Cerebellar nuclear complex (tissue), 1 donor: Measurements from ENCODE around the gene FOXI2.

Source experiments
- DNase-seq, 2 experiments: peaks; one replicate each; lab custom pipeline; 2025; lab: John Stamatoyannopoulos, UW

The FOXI2 gene

DNA sequence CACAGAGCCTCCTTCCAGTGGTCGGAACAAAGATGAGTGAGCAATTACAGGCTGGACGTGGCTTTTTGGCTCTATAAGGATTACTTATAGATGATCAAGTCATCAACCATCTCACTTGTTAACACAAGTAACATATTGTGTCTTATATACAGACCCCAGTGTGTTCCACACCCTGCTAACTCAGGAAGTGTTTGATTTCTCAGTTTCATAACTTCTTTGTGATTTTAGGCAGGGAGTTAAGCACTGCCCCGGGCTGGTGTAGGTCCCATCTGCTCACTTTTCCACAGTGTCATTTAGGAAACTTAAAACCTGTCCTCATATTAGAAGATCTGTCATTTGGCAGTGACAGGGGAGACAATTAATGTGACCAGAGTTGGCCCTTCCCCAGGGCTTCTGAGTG is 6.2 kb downstream of the FOXI2 start:
- no peak for DNase-seq

DNA sequence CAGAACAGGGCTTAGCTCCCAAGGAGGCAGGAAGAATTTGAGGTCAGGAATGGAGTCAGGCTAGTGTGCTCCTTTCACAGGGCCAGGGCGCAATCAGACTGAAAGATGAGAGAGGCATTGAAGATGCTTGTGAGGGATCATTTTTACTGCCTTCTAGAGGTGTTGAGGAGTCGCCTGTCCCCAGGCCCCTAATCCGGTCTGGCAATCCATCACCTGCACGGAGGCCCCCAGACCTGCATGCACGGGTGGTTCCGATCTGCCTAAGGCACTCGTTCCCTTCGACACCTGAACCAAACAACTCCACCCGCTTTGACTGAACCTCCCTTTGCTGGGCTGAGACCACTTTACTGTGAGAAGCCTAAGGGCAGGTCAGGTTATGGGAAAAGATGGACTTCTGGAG is 8.0 kb downstream of the FOXI2 start:
- DNase-seq: no peak

DNA sequence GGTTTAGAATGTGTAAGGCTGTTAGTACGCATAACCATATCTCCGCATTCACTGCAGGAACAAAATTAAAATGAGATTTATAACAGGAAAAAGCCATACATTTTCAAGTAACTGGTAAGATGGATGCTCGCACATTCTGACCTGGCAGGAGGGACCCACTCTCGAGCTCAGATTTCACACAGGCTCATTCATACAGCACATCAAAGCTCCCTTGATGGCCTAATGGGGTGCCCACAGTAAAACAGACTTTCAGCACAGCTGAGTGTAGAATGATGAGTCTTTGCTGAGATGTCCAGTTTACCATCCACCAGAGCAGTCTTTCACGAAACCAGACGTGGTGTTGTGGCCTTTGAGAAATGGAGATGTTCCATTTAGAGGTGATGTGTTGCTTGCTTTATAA is 8.9 kb downstream of the FOXI2 start:
- no peak for DNase-seq

DNA sequence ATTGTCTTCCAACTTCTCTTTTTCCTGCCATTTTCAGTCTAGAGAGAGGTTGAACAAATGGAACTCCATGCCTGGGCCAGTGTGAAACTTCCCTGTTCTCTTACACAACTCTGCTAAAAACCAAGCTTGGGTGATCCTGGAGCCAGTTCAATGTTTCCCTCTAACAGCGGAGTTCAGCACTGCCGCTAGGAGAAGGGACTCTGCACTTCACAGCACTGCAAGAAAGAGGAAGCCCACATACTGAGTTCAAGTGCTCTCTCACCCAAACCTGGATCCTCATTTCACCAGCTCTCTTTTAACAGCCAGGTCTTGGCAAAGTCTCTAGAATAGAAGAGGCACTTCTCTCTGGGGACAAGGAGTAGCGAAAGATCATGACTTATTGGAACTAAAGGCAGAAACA is 18.8 kb downstream of the FOXI2 start:
- DNase-seq: no peak

DNA sequence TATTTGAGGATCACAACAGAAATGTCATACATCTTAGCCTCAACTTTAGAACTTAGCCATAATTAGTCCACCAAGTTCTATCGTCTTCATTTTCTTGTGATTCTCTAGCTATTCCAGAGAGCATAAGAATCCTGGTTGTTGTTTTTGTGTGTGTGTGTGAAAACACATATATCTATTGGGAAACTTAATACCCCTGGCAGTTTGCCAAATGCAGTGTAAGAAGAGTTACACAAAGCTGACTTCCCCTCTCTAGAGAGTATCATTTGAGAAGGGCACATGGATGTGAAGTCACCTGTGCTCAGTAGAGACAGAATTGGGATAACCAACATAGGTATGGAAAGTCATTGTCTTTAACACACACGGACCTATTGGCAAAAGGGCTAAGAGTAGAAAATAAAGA is 19.3 kb downstream of the FOXI2 start:
- no peak for DNase-seq

DNA sequence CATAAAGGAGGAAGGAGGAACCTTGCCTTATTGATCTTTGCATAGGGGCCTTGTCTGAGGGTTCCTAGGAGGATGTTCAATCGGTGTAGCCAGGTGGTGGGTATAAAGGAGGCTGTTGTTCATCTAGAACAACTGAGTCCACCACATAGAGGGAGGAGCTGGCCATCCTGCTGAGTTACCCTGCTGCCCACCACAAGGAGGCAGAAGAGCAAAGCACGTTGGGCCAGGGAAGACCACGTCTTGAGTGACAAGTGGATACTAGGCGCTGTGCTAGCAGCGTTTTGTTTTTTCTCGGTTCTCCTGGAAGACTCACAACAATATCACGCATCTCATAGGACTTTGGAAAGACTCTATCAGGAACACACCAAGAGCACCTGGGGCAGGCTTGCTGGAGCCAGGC is 20.0 kb downstream of the FOXI2 start:
- DNase-seq: no peak

DNA sequence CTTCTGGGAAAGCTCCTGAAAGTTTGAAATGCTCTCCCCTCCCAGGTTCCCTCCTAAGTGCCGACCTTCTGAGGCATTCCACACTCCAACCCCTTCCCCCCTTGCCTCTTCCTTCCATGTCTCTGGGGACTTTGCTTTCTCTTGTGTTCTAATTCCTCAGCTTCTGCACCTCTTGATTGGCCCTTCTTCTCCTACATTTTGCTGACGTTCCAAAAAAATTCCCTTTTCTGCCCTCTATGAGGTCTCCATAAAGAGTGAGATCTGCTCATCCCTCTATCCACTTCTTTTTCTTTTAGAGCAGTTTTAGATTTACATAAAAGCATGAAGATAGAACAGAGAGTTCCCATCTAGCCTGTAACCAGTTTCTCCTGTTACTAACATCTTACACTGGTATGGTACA is 22.3 kb downstream of the FOXI2 start:
- no peak for DNase-seq

DNA sequence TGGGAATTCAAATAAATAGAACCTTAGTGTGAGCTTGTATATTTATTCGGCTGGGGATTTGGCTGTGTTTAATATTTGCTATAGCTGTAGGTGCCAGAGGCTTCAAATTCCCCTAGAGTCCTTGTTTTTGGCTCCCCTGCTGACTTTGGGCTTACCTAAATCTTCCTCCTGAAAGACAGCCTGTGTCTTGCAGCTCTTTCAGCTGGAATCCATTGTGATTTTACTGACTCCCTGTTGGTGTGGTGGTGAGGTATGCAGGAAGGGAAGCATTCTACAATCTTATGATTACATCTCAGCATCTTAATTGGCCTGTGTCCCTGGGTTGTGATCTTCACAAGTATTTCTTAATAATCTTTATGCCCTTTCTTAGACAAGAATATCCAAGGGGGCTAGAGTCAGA is 25.9 kb downstream of the FOXI2 start:
- DNase-seq: no peak

DNA sequence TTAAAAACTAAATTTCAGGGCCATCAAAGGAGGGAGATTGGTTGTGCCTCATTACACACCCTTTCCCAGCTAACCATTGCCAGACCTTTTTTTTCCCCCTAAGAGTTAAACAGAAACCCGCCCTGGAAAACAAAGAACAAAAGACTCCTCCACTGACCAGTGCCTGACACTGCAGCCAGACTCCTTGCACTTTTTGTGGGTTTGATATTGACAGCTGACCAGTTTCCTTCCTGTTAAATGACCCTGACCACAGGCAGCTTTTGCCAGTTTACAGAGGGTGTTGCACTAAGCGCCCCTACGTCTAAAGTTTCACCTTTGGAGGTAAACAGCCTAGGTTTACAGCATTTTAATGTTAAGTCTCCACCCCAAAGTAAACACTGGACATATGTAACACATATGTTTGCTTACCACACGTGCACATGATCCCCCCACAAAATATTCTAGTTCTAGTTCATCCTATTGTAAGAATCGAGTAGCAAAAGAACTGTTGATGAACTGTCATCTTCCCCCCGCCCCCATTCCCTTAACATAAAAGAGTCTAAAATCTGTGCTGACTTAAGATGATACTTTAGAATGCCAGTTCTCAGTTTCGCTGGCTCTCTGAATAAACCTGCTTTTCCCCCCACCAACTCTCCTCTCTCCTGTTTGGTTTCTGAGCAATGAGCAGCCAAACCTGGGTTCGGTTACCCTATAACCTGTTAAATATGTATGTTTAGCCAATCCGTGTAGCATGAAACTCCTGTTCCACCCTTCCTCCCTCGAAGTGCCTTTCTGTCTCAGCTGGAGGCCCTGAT is 38.0 kb downstream of the FOXI2 start:
- no peak for DNase-seq

DNA sequence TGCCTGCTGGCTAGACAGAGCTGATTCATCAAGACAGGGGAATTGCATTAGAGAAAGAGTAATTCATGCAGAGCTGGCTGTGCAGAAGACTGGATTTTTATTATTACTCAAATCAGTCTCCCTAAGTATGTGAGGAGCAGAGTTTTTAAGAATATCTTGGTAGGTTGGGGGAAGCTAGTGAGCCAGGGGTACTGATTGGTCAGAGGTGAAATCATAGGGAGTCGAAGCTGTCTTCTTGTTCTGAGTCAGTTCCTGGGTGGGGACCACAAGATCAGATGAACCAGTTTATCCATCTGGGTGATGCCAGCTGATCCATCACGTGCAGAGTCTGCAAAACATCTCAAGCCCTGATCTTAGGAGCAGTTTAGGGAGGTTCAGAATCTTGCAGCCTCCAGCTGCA is 39.8 kb downstream of the FOXI2 start:
- no peak for DNase-seq

DNA sequence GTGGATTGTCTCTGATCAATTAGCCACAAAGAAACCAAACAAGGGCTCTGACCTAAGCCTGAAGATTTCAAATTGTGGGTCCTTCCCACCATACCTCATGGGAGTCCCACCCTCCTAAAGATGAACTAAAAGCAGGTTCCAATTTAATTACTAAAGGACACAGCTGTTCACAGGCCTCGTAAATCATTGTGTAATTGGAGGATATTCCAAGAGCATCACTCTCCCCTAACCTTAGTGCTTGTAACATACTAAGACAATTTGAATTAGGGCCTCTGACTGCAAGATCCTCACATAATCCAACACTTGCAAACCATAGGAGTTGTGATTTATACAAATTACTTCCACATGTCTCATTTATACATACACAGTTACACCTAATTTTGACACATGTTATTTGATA is 44.4 kb downstream of the FOXI2 start:
- DNase-seq: no peak

DNA sequence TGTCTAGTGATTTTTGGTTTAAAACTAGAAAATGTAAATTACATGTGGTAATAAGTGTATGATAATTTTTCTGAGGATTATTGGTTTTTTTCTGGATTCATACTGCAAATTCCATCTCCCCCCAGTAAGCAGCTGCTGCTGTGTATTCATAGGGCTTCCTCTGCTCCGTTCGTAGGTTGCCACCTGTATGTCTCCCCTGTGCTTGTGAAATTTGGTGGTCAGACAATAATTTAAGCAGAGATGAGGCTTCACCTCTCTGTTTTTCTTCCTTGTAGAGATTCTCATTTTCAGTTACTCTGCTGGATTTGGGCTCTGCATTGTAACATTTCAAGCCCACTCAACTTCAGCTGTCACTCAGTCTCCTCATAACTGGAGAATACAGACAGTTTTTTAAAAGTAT is 50.9 kb downstream of the FOXI2 start:
- DNase-seq: no peak

DNA sequence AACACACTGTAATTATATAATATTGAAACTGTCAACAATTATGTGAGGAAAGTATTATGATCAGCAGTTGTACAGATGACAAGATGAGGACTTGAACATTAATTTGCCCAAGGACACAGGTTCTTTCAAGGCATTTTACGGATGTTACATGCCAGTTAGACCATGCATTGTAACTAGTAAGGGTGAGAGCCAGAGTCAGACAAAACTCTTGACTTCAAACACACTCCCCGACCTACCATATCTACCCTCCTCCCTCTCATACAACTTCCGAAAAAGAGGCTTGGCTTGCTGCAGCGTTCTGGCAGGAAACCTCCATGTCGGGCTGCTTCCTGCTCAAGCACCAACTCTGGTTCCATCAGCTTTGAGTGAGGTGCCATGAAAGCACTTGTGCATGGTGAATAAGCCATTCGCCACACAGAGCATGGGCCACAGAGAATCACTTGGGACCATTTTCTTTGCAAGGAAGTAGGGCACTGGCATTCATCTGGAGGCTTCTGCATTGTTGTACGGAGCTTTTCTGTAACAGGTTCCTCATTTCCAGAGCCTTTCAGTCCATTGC is 53.2 kb downstream of the FOXI2 start:
- DNase-seq: no peak
